A673 (cell line): ENCODE results near the gene CDK5RAP3.

Experiments
- EZH2 ChIP-seq: fragments of 200-600 bp; sonication (generic); IDR thresholded peaks from 2 replicates; pipeline ENCODE4 v1.6.1; 2017; ENCODE audit warnings: borderline replicate concordance, low read depth, mild to moderate bottlenecking, mixed read lengths, antibody characterized with exemption, low read length; ENCODE audit not compliant: poor library complexity, severe bottlenecking
- TF ChIP-seq, protein P1 (sequence below): fragments of 300-800, 200-600 bp; sonication (generic); conservative IDR thresholded peaks from 2 replicates; pipeline ENCODE4 v1.5.1; 2017; ENCODE audit warnings: low read depth, mild to moderate bottlenecking, antibody characterized with exemption, low read length, moderate library complexity, mixed read lengths

DNA sequence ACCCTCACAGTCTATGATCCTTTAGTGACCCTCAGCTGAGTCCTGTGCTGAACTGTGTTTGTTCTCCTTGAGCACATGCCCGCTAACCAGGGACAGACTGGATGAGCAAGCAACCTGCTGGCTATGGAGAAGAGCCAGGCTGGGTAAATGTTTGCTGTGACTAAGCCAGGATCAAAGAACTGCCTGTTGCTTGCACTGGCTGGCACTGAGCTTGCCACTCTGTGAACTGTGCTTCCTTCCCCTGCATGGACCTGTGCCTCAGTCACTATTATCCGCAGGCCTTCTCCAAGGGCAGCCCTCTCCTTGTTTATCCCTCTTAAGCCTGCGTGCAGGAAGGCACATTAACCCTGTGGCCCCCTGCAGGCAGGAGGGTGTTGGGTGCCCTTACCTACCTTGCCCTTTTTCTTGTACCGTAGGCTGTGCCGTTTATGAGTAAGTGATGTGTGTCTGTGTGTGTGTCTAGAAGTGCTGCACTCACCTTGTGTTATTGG, 22.2 kb upstream of the CDK5RAP3 start:
- TF ChIP-seq, protein P1, sequence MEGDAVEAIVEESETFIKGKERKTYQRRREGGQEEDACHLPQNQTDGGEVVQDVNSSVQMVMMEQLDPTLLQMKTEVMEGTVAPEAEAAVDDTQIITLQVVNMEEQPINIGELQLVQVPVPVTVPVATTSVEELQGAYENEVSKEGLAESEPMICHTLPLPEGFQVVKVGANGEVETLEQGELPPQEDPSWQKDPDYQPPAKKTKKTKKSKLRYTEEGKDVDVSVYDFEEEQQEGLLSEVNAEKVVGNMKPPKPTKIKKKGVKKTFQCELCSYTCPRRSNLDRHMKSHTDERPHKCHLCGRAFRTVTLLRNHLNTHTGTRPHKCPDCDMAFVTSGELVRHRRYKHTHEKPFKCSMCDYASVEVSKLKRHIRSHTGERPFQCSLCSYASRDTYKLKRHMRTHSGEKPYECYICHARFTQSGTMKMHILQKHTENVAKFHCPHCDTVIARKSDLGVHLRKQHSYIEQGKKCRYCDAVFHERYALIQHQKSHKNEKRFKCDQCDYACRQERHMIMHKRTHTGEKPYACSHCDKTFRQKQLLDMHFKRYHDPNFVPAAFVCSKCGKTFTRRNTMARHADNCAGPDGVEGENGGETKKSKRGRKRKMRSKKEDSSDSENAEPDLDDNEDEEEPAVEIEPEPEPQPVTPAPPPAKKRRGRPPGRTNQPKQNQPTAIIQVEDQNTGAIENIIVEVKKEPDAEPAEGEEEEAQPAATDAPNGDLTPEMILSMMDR: no peak
- no peak for TF ChIP-seq EZH2
